Measurements from ENCODE around the gene SOX2.

Gene SOX2

GRCh38 chr3:181711325-181712135 lies at the start of gene SOX2:
Gene SOX2 (plus strand): TSS chr3:181711925. CDS start chr3:181712361, 436 bp downstream.
- DNase-seq = no peak

DNA sequence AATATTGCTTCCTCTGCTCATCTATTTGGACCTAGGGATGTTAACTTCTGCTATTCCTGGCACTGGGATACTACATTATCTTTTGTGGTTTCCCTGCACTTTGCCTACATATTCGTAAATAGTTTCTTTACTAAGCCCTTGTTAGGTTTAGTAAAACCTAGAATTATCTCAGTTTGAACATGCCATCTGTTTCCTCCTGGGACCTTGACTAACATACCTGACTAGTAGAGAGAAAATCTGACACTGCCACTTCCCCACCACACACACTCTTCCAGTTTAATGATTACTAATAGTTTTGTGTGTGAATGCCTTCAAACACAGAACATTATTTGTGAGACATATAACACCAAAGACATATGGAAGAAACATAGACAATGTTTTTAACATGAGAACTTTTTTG lies 28.2 kb upstream of the SOX2 start:
- no peak for DNase-seq

- DNase-seq = no peak
Measured at GRCh38 chr3:181687190-181687589, 24.5 kb upstream of the SOX2 start.

DNA sequence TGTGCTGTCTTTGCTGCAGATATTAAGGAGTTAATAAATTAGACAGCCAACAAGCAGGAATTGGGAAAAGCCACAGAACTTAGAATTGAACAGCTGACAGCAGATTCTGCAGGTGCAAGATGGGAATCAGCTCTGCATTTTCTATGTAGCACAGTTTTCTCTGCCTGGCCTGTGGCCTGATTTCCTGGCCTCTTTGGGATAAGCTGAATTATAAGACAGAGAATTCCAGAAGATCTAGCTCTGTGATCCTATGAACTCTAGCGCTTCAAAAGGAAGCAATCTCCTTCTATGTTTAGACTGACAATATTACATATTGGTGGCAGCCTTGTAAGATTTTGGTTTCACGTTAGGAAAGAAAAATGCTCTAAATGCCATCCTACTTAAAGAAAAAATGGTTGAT lies 24.0 kb upstream of the SOX2 start:
- no peak for DNase-seq

GRCh38 chr3:181689546-181689945 lies 22.2 kb upstream of the SOX2 start:
- no peak for DNase-seq

- no peak for DNase-seq
Measured at GRCh38 chr3:181690769-181691168, 21.0 kb upstream of the SOX2 start.

DNA sequence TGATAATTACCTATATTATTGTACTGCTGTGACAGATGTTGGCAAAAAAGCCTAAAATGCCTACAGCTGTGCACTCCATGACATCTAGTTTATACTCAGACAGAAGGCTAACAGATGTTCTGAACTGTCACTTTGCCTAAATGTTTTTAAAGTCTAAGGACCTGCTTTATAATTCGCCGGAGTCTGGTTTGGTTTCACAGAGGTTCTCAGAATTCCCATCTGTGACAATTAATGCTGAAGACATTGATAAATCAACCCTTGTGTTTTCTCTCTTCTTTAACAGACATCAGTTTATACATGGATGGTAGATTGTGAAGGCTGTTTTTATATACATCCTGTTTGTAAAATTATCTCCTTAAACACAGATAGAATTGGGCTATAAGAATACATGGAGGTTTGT lies 19.8 kb upstream of the SOX2 start:
- DNase-seq = no peak

GRCh38 chr3:181692311-181693145 lies 19.2 kb upstream of the SOX2 start:
- DNase-seq = no peak

DNA sequence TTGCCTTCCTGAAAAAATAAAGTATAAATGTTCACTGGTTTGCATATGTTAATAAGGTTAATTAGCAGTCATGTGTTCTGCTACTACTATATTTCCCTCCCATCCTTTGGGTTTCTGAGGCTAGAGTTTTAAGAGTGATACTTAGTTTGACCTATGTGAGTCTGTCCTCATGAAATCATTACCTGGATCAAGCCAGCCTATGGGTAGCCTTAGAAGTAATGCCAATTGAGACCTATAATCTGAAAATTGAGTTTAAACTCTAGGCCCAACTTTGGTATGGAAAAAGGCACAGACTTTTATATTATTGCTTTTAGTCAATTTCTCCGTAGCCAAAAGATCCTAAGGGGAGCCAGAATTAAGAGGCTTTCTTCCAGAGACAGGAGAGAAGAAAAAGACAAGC lies 18.4 kb upstream of the SOX2 start:
- no peak for DNase-seq

DNA sequence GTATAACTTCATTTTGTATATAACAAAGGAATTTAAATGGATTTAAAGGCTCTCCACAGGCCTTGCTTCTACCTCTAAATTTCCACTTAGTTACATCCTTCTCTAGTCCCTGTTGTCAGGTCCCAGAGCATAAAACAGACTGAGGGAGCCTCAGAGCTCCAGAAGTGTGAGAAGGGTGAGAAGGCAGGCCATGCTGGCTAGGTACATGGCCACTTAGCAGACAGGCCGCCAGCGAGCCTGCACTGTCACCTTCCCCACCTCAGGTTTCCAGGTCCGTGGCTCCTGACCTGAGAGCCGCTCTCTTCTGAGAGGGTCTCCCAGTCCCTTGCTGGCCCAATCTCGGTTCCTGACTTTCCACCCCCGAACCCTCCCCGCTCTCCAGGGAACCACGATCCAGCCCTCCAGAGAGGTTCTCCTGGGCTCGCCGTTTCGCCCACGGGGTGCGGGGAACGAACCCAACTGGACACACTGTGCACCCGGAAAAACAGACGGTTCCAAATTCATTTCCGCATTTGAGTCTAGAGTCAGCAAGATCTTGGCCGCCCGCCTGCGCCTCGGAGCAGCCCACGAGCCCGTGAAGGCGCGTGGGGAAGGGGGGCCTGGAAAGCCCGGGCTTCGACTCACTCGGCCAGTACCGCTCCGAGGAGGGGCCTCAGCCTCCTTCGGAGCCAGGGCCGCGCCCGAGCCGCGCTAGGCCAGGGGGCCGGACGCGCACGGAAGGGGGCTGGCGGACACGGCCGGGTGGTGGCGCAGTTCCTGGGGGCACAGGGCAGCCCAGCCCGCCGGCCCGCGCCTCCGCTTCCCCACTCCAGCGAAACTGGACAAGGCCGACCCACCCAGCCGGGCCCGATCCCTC lies 16.7 kb upstream of the SOX2 start:
- DNase-seq = peak; percentile 55

GRCh38 chr3:181695661-181696491 lies 15.8 kb upstream of the SOX2 start:
- DNase-seq = no peak

DNA sequence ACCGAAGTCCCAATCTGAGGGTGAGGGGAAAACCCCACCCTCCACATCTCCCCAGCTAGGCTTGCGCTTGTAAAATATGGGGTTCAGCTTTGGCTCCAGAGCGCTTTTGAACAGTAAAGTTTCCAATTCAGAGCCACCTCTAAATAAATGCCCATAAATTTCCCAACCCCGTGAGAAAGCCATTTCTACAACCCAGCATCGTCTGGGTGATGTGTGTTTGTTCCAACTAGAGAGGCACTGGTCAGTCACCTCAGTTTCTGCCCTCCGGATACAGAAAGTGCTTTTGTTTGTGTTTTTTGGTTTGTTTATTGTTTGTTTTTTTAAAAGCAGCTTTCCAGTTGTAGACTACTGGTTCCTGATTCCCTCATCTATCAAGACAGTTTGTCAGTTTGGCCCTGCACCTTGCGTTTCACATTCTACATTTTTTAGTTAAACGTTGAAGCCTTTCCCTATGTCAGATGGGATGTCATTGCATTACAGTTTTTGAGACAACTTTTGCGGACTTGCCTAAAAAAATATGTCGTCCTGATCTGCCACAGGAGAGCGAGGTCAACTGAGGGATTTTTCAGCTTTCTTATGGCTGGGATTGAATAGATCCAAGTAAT lies 15.0 kb upstream of the SOX2 start:
- DNase-seq = no peak

DNA sequence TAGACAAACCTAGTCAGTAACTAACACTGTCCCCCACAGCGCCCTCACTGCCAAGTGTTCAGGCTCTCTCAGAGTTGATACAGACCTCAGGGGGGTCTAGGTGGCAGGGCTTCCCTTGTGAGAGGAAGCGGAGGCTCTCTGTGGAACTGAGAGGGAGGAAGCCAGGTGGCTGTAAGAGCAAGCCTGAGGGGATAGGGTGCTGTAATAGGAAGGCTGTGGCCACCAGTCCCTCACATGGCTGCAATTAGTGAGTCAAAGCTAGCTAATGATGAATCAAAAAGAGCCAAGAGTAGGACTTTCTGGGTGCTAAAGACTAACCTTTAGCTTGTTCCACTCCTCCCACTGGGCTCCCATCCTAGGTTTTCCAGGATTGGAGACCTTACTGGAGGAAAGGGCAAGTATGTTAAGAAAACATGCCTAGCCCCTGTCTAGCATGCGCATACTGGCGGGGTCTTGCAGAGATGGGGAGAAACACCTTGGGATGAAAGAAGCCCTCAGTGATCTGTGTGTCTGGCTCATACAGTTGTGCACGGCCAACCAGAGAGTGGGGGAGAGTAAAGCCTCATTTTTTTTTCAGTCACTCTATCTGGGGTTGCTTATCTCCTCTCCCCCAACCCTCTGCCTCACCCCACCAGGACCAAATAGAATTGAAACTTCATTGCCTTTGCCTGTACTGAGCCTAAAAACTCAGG lies 13.3 kb upstream of the SOX2 start:
- peak; percentile 31 for DNase-seq

GRCh38 chr3:181699171-181699903 lies 12.4 kb upstream of the SOX2 start:
- DNase-seq = peak; percentile 26

GRCh38 chr3:181700168-181701087 lies 11.3 kb upstream of the SOX2 start:
- peak; percentile 73 for DNase-seq

DNA sequence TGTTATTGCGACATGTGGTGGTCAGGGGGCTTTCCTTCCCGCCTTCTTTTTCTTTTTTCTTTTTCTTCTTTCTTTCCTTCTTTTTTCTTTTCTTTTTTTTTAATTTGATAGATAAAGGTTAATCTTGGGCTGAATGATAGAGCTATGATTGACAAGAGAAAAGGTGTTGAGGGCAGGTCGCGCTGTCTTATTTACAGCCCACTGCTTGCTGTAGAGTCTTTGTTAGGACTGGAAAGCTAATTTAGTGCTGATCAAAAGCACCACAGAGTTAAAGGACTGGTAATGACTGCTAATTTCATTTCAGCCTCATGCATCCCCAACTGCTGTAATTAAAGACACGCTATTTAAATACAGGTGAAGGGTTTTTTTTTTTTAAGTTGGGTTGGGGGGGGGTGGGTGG lies 10.6 kb upstream of the SOX2 start:
- no peak for DNase-seq

- no peak for DNase-seq
Measured at GRCh38 chr3:181703601-181704420, 7.9 kb upstream of the SOX2 start.

DNA sequence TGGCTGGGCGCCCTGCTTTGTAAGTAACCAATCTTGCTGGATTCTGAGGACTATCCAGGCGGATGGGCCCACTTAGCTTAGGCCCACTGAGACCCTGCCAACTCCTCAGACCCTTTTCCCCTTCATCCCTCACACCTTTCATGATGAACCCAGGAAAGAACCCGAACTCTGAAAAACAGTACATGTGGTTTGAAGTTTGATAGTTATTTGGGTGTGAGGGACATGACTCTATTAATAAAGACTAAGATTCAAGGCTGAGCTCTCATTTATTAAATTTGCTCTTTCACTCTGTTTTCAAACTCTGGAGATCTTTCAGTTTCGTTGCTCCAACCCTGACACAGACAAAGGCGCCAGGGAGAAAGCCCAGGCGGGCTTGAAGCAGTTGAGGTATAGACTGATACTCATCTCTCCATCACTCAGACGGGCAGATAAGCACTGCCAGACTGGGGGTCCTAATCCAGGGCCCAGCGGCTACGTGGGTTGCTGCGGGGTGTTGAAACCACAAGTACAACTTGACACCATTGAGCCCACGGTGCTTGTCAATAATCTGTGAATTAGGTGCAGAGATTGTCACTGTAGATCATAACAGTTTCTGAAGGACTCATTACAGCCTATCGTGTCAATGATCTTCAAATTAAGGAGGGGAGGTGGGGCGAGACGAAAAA lies 7.2 kb upstream of the SOX2 start:
- no peak for DNase-seq

All from HCEC 1CT (cell line).